GM12873 (cell line): Measurements from ENCODE around the gene LHFPL2.

ENCODE experiments used
- TF ChIP-seq, protein P1 (sequence below): IDR thresholded peaks from 2 replicates; pipeline ENCODE4 v1.5.1; 2012; ENCODE audit warnings: low read depth, mild to moderate bottlenecking, moderate library complexity, low read length, control low read depth; ENCODE audit not compliant: insufficient read depth; ENCODE audit errors: missing control alignments

Gene LHFPL2

DNA sequence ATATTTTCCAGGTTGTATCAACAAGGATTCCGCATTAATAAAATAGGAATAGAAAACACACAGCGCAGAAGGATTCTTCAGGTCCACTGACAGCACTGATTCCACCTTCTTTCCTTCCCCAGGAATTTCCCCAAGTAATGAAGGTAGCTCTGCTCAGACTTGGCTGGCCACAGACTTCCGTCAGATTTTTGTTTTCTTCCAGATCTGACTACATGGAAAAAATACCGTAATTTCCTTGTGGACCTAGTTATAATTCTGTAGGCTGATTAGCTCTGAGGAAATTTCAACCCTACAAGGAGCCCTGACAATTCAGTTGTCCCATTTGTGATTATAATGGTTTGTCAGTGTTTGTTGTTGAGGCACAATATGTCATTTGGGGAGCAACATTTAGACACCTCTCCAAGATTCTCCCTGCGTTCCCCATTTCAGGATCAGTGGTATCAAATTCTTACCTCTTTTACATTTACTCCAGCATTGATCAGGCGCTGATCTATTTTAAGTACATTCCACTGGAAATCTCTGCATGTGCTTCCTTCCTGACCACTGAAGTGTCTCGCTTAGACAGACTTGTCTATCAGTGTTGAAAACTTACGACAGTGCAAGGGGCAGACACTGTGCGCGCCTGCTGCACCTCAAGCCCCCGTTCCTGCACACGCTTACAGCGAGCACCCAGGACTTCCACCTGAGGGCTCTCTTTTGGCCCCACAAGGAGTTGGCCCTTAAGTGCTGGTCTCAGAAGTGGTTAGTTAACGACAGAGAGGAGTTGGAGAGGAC lies 94.8 kb downstream of the LHFPL2 start:
- TF ChIP-seq, protein P1, sequence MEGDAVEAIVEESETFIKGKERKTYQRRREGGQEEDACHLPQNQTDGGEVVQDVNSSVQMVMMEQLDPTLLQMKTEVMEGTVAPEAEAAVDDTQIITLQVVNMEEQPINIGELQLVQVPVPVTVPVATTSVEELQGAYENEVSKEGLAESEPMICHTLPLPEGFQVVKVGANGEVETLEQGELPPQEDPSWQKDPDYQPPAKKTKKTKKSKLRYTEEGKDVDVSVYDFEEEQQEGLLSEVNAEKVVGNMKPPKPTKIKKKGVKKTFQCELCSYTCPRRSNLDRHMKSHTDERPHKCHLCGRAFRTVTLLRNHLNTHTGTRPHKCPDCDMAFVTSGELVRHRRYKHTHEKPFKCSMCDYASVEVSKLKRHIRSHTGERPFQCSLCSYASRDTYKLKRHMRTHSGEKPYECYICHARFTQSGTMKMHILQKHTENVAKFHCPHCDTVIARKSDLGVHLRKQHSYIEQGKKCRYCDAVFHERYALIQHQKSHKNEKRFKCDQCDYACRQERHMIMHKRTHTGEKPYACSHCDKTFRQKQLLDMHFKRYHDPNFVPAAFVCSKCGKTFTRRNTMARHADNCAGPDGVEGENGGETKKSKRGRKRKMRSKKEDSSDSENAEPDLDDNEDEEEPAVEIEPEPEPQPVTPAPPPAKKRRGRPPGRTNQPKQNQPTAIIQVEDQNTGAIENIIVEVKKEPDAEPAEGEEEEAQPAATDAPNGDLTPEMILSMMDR: no peak

GRCh38 chr5:78552729-78553342 lies 95.7 kb downstream of the LHFPL2 start:
- TF ChIP-seq, protein P1: no peak

GRCh38 chr5:78550891-78551290 lies 97.7 kb downstream of the LHFPL2 start:
- TF ChIP-seq, protein P1: no peak

GRCh38 chr5:78549043-78549442 lies 99.5 kb downstream of the LHFPL2 start:
- TF ChIP-seq, protein P1: no peak

DNA sequence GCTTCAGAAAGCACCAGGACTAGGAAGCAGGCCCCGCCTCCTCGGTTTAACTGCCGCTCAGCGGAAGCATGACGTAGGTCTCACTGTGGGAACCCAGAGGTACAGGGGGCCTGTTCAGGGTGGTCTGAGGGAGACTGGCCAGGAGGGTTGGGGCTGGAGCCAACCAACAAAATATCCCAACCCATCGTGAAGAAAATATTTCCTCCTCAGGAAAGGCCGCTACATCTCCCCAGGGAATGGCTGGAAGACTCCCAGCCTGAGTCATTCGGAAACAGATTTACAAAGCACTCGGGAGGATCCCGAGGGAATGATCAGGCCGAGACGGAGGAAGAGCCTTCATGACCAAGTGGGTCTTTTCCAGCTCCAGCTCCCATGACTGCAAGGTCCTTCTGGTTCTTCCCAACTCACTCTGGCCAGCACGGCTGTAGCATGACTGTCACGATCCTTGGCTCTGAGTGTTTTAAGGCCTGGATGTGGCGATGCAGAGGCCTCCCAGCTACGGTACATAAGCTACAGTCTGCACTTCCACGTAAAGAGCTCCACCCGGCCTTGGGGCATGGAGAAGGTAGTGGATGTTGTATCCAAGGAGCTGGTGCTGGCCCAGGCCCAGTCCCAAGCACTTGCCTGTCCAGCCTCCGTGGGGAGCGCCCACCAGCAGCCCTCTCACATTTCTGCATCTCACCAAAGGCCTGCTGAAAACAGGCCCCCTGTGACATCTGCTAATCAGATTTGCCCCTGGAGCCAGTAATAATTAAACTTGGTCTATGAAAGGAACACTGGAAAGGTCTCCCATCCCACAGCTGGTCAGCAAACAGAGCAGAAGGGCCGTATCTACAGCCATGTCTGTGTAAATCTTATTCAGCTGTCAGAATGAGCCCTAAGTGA lies 100.6 kb downstream of the LHFPL2 start:
- TF ChIP-seq, protein P1: no peak

- TF ChIP-seq, protein P1: no peak
Observed at GRCh38 chr5:78547183-78547582, 101.4 kb downstream of the LHFPL2 start.
